ENCODE data around the gene SPAST. TPM values are rescaled to one million over a fixed set of nuclear protein-coding genes. Genes with fewer than 3 reads are reported as not detected.

Gene SPAST
- total and polyA plus RNA-seq, 2 experiments from 2014 or later: 15.5 to 33.9 TPM

DNA sequence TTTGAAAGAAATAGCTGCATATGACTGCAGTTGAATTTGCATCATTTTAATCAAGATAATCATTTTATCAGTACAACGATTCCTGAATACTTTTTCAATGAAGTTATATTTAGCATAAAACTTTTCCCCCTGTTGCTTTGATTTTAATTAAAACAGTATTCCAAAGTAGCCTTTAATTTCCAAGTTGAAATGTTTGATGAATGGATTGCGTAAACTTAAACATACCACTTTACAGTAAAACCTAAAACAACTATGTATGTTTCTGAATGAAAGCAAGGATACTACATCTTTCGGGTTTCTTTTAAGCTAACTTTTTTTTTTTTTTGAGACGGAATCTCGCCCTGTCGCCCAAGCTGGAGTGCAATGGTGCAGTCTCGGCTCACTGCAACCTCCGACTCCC is 1.4 kb downstream of the SPAST start (continued):
- TF ChIP-seq ZNF462 (CRISPR knock-in tag; IDR thresholded peaks at IDR 0.05) (no peak), NANOG (IDR thresholded peaks at IDR 0.05; ENCODE audit: borderline replicate concordance) (no peak), ZNF114 (CRISPR knock-in tag; IDR thresholded peaks at IDR 0.05) (no peak), JUNB (IDR thresholded peaks at IDR 0.05; ENCODE audit: unreplicated experiment) (no peak)

- Mint-ChIP-seq H3K9me3 (peaks cover 4% of the 10 kb centered on the region; the same call in 1 of the 3 replicates), H3K36me3 (ENCODE audit: low read depth) (peaks cover 9% of the 10 kb centered on the region; the same call in 1 of the 3 replicates), H3K27me3 (ENCODE audit: insufficient read depth, low read depth, poor library complexity) (peaks cover 4% of the 10 kb centered on the region), H3K4me3 (no peak overlapping the region), H3K4me1 (peaks cover 6% of the 10 kb centered on the region), H3K27ac (no peak overlapping the region)
- no peak for DNase-seq (ENCODE audit: low spot score)
- Histone ChIP-seq H3F3A (replicated peaks; ENCODE audit: low read depth) (0 out of 2 replicates have a peak, but pooled peaks cover 3% of the 10 kb centered on the region), H3K4me2 (no peak overlapping the region), H3K36me3 (ENCODE audit: insufficient read depth) (peaks cover 7% of the 10 kb centered on the region; the same call in 1 of the 2 replicates), H3K4me3 (no peak overlapping the region), H3K79me2 (replicated peaks; ENCODE audit: insufficient read depth) (peaks cover 71% of the 10 kb centered on the region), H3K27me3 (ENCODE audit: insufficient read depth) (no peaks in the 10 kb centered on the region), H3K9me2 (ENCODE audit: insufficient read depth) (no peaks in the 10 kb centered on the region), H2AFZ (no peak overlapping the region), H3K27ac (ENCODE audit: low read depth) (no peak overlapping the region), H3K4me1 (ENCODE audit: insufficient read depth) (no peaks in the 10 kb centered on the region), H4K20me1 (replicated peaks; ENCODE audit: insufficient read depth) (0 out of 2 replicates have a peak, but pooled peaks cover 3% of the 10 kb centered on the region)
- ATAC-seq: no peak
- TF ChIP-seq EZH2phosphoT487 (IDR thresholded peaks at IDR 0.05; ENCODE audit: unreplicated experiment) (no peak), JUNB (IDR thresholded peaks at IDR 0.05; ENCODE audit: unreplicated experiment) (no peak), CREB1 (CRISPR knock-in tag; IDR thresholded peaks at IDR 0.05; ENCODE audit: low read depth) (no peak), EZH2 (IDR thresholded peaks at IDR 0.05; ENCODE audit: low read depth, unreplicated experiment) (no peak), ZNF114 (CRISPR knock-in tag; IDR thresholded peaks at IDR 0.05) (no peak), CTCF (conservative IDR thresholded peaks at IDR 0.05; ENCODE audit: low read depth in 2 of 2) (no peak), NANOG (IDR thresholded peaks at IDR 0.05; ENCODE audit: borderline replicate concordance) (no peak), ZNF331 (CRISPR knock-in tag; IDR thresholded peaks at IDR 0.05; ENCODE audit: low read depth) (no peak)
- TF ChIP-seq, protein P1, sequence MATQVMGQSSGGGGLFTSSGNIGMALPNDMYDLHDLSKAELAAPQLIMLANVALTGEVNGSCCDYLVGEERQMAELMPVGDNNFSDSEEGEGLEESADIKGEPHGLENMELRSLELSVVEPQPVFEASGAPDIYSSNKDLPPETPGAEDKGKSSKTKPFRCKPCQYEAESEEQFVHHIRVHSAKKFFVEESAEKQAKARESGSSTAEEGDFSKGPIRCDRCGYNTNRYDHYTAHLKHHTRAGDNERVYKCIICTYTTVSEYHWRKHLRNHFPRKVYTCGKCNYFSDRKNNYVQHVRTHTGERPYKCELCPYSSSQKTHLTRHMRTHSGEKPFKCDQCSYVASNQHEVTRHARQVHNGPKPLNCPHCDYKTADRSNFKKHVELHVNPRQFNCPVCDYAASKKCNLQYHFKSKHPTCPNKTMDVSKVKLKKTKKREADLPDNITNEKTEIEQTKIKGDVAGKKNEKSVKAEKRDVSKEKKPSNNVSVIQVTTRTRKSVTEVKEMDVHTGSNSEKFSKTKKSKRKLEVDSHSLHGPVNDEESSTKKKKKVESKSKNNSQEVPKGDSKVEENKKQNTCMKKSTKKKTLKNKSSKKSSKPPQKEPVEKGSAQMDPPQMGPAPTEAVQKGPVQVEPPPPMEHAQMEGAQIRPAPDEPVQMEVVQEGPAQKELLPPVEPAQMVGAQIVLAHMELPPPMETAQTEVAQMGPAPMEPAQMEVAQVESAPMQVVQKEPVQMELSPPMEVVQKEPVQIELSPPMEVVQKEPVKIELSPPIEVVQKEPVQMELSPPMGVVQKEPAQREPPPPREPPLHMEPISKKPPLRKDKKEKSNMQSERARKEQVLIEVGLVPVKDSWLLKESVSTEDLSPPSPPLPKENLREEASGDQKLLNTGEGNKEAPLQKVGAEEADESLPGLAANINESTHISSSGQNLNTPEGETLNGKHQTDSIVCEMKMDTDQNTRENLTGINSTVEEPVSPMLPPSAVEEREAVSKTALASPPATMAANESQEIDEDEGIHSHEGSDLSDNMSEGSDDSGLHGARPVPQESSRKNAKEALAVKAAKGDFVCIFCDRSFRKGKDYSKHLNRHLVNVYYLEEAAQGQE (IDR thresholded peaks at IDR 0.05; ENCODE audit: unreplicated experiment): no peak
- TF ChIP-seq, protein P2, sequence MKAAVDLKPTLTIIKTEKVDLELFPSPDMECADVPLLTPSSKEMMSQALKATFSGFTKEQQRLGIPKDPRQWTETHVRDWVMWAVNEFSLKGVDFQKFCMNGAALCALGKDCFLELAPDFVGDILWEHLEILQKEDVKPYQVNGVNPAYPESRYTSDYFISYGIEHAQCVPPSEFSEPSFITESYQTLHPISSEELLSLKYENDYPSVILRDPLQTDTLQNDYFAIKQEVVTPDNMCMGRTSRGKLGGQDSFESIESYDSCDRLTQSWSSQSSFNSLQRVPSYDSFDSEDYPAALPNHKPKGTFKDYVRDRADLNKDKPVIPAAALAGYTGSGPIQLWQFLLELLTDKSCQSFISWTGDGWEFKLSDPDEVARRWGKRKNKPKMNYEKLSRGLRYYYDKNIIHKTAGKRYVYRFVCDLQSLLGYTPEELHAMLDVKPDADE (IDR thresholded peaks at IDR 0.05): no peak
These were observed 4.2 kb downstream of the SPAST start for GRCh38 chr2:32067549-32067948.
